Skeletal muscle tissue (tissue), 4 donors: ENCODE measurements around the gene C9orf152. TPM values are rescaled to one million over a fixed set of nuclear protein-coding genes. Genes with fewer than 3 reads are reported as not detected.
"Not testable (repeated sequence)": the region's sequence is repeated elsewhere in the genome, so short reads cannot be mapped to it uniquely, and the experiment has no call there.

Experiments
- H3K27ac ChIP-seq: one replicate; pipeline ENCODE4 v1.7.0; 2013; ENCODE audit warnings: mild to moderate bottlenecking, low read depth, low read length, inconsistent platforms
- H3K27me3 ChIP-seq, 3 donors: one replicate each; pipeline ENCODE4 v1.7.0; 2013; ENCODE audit warnings: low read length in 3 of 3; ENCODE audit not compliant: control insufficient read depth in 3 of 3, insufficient read depth in 3 of 3
- H3K36me3 ChIP-seq, 3 donors: one replicate each; pipeline ENCODE4 v1.7.0; 2013; ENCODE audit warnings: low read length in 3 of 3; ENCODE audit not compliant: control insufficient read depth in 3 of 3, insufficient read depth in 3 of 3
- H3K4me1 ChIP-seq, 3 donors: one replicate each; pipeline ENCODE4 v1.7.0; 2013; ENCODE audit warnings: low read length in 3 of 3, mild to moderate bottlenecking in 3 of 3; ENCODE audit not compliant: control insufficient read depth in 3 of 3, insufficient read depth in 3 of 3
- H3K4me3 ChIP-seq, 3 donors: one replicate each; pipeline ENCODE4 v1.7.0; 2013; ENCODE audit warnings: low read length in 3 of 3
- H3K9ac ChIP-seq, 3 donors: one replicate each; pipeline ENCODE4 v1.7.0; 2013; ENCODE audit warnings: low read length in 3 of 3, mild to moderate bottlenecking in 3 of 3, moderate library complexity in 2 of 3, low read depth in 1 of 3
- H3K9me3 ChIP-seq, 3 donors: one replicate each; pipeline ENCODE4 v1.7.0; 2013; ENCODE audit warnings: low read length in 3 of 3; ENCODE audit not compliant: control insufficient read depth in 3 of 3
- total RNA-seq: library from RNA; depleted of rRNA; stranded (reverse); fragments of >200 nt; gene quantifications from one replicate; pipeline ENCODE4 v1.2.3, GENCODE V29; 2014
- donor health status: Osteomylitis.

The C9orf152 gene
- total RNA-seq, 1 donor from 2014 or later = not detected

- H3K4me3 ChIP-seq = no peak overlapping the region
- H3K27me3 ChIP-seq = no peaks in the 10 kb centered on the region
- H3K4me1 ChIP-seq = no peaks in the 10 kb centered on the region
Observed at GRCh38 chr9:110220809-110221208, 12.8 kb upstream of the C9orf152 start.

GRCh38 chr9:110217656-110218099, 9.7 kb upstream of the C9orf152 start:
- no peaks in the 10 kb centered on the region for H3K9me3 ChIP-seq
- no peak overlapping the region for H3K9ac ChIP-seq
- H3K27me3 ChIP-seq = no peaks in the 10 kb centered on the region
- no peak overlapping the region for H3K27ac ChIP-seq
- H3K4me3 ChIP-seq = peak overlapping the region in 1 of 3 donors; percentile 35
- H3K4me1 ChIP-seq = no peaks in the 10 kb centered on the region
- no peaks in the 10 kb centered on the region for H3K36me3 ChIP-seq

More at GRCh38 chr9:110220809-110221208, 12.8 kb upstream of the C9orf152 start:
- H3K27ac ChIP-seq = no peak overlapping the region
- no peaks in the 10 kb centered on the region for H3K9me3 ChIP-seq
- H3K36me3 ChIP-seq = no peaks in the 10 kb centered on the region
- no peak overlapping the region for H3K9ac ChIP-seq

- Histone ChIP-seq H3K36me3 (no peaks in the 10 kb centered on the region), H3K27ac (no peak overlapping the region), H3K4me1 (no peaks in the 10 kb centered on the region), H3K9ac (no peak overlapping the region), H3K27me3 (no peaks in the 10 kb centered on the region), H3K9me3 (no peaks in the 10 kb centered on the region), H3K4me3 (no peak overlapping the region)
Observed at GRCh38 chr9:110214586-110215355, 6.8 kb upstream of the C9orf152 start.

- Histone ChIP-seq H3K9me3 (no peaks in the 10 kb centered on the region), H3K36me3 (no peaks in the 10 kb centered on the region), H3K27me3 (no peaks in the 10 kb centered on the region), H3K27ac (no peak overlapping the region), H3K4me3 (no peak overlapping the region), H3K9ac (no peak overlapping the region), H3K4me1 (no peaks in the 10 kb centered on the region)
Observed at GRCh38 chr9:110214090-110214489, 6.1 kb upstream of the C9orf152 start.

- H3K9me3 ChIP-seq = no peaks in the 10 kb centered on the region
- H3K4me3 ChIP-seq = no peak overlapping the region
- no peaks in the 10 kb centered on the region for H3K27me3 ChIP-seq
- H3K4me1 ChIP-seq = no peaks in the 10 kb centered on the region
- H3K36me3 ChIP-seq = no peaks in the 10 kb centered on the region
- H3K9ac ChIP-seq = no peak overlapping the region
- H3K27ac ChIP-seq = no peak overlapping the region
Observed at GRCh38 chr9:110213413-110214044, 5.6 kb upstream of the C9orf152 start.

GRCh38 chr9:110207071-110207641, 803 bp downstream of the C9orf152 start:
- H3K4me1 ChIP-seq = no peaks in the 10 kb centered on the region
- no peaks in the 10 kb centered on the region for H3K9me3 ChIP-seq
- H3K27me3 ChIP-seq = peaks cover 4 to 6% (median 5%) of the 10 kb centered on the region in 3 donors
- H3K9ac ChIP-seq = no peak overlapping the region
- no peak overlapping the region for H3K4me3 ChIP-seq
- no peaks in the 10 kb centered on the region for H3K36me3 ChIP-seq
- no peak overlapping the region for H3K27ac ChIP-seq

- H3K27me3 ChIP-seq = peaks cover 4 to 6% (median 5%) of the 10 kb centered on the region in 3 donors
Observed at GRCh38 chr9:110206389-110206788, 1.6 kb downstream of the C9orf152 start.

GRCh38 chr9:110205612-110206011, 2.3 kb downstream of the C9orf152 start:
- H3K9me3 ChIP-seq, H3K27ac ChIP-seq, H3K36me3 ChIP-seq, H3K9ac ChIP-seq, H3K4me3 ChIP-seq, H3K4me1 ChIP-seq, H3K27me3 ChIP-seq: not testable (repeated sequence)

More at GRCh38 chr9:110206389-110206788, 1.6 kb downstream of the C9orf152 start:
- H3K9me3 ChIP-seq = no peaks in the 10 kb centered on the region
- no peak overlapping the region for H3K27ac ChIP-seq
- no peaks in the 10 kb centered on the region for H3K4me1 ChIP-seq
- H3K36me3 ChIP-seq = no peaks in the 10 kb centered on the region
- H3K4me3 ChIP-seq = no peak overlapping the region
- H3K9ac ChIP-seq = no peak overlapping the region

GRCh38 chr9:110202232-110202631, 5.7 kb downstream of the C9orf152 start:
- H3K9ac ChIP-seq = no peak overlapping the region
- H3K4me1 ChIP-seq = no peaks in the 10 kb centered on the region
- no peak overlapping the region for H3K4me3 ChIP-seq
- H3K27ac ChIP-seq = no peak overlapping the region
- no peaks in the 10 kb centered on the region for H3K36me3 ChIP-seq
- peaks cover 0 to 6% (median 5%) of the 10 kb centered on the region in 3 donors for H3K27me3 ChIP-seq
- H3K9me3 ChIP-seq = no peaks in the 10 kb centered on the region

- Histone ChIP-seq H3K9ac (no peak overlapping the region), H3K27ac (no peak overlapping the region), H3K9me3 (no peaks in the 10 kb centered on the region), H3K36me3 (no peaks in the 10 kb centered on the region), H3K4me1 (no peaks in the 10 kb centered on the region), H3K4me3 (no peak overlapping the region), H3K27me3 (peaks cover 0 to 3% (median 0%) of the 10 kb centered on the region in 3 donors)
Observed at GRCh38 chr9:110199643-110200042, 8.3 kb downstream of the C9orf152 start.
